K562 (cell line): ENCODE measurements around the gene FOXP4. TPM values are rescaled to one million over a fixed set of nuclear protein-coding genes. Genes with fewer than 3 reads are reported as not detected.

Source experiments
- BRD4 ChIP-seq: fragments of 200-600 bp; sonication (generic); IDR thresholded peaks from 2 replicates; pipeline ENCODE4 v1.6.1; 2017; ENCODE audit warnings: inconsistent platforms
- CEBPG ChIP-seq, 3 experiments: fragments of 200-800 bp in 1 of 3; sonication (Bioruptor generic) in 1 of 3; sonication (generic) in 1 of 3; formaldehyde crosslinking in 1 of 3; IDR thresholded peaks in 2 of 3; conservative IDR thresholded peaks in 1 of 3; 2 replicates each; pipeline versions ENCODE4 v1.6.1 to v1.8.0; 2016 to 2022; ENCODE audit warnings: missing compliant biosample characterization in 2 of 3, missing genetic modification characterization in 2 of 3, mild to moderate bottlenecking in 1 of 3, missing genetic modification reagents in 1 of 3
- ELF4 ChIP-seq: fragments of 450-650 bp; formaldehyde crosslinking; IDR thresholded peaks from 2 replicates; pipeline ENCODE4 v1.4.0; 2022; ENCODE audit warnings: missing genetic modification characterization
- FOXP4 ChIP-seq: sonication (generic); formaldehyde crosslinking; IDR thresholded peaks from 2 replicates; pipeline ENCODE4 v1.8.0; 2022; ENCODE audit warnings: mild to moderate bottlenecking, missing genetic modification reagents, borderline replicate concordance
- MTA3 ChIP-seq: fragments of 450-650 bp; formaldehyde crosslinking; IDR thresholded peaks from 2 replicates; pipeline ENCODE4 v1.6.1; 2017; ENCODE audit warnings: mild to moderate bottlenecking, borderline replicate concordance
- MXI1 ChIP-seq: IDR thresholded peaks from 2 replicates; pipeline ENCODE4 v1.6.1; 2011; ENCODE audit warnings: low read depth, mild to moderate bottlenecking, improper control_type of control experiment, low read length
- NR2C1 ChIP-seq, 2 experiments: fragments of 450-650 bp; IDR thresholded peaks; 2 replicates each; pipeline ENCODE4 v1.6.1; 2017; ENCODE audit warnings: mild to moderate bottlenecking in 2 of 2, antibody characterized with exemption in 1 of 2, inconsistent platforms in 1 of 2, missing compliant biosample characterization in 1 of 2, missing genetic modification characterization in 1 of 2
- POLR2AphosphoS5 ChIP-seq: IDR thresholded peaks from 2 replicates; pipeline ENCODE4 v1.6.1; 2011; ENCODE audit warnings: mild to moderate bottlenecking, low read depth, low read length, moderate library complexity; ENCODE audit not compliant: control insufficient read depth, insufficient read depth
- SMAD3 ChIP-seq: fragments of 450-650 bp; formaldehyde crosslinking; conservative IDR thresholded peaks from 2 replicates; pipeline ENCODE4 v1.4.0; 2020; ENCODE audit warnings: mild to moderate bottlenecking
- ZFP30 ChIP-seq: fragments of 250-450 bp; sonication (Bioruptor Pico); IDR thresholded peaks from 2 replicates; pipeline ENCODE4 v1.8.0; 2022; ENCODE audit warnings: moderate library complexity, mild to moderate bottlenecking, inconsistent platforms, borderline replicate concordance
- ZKSCAN3 ChIP-seq: fragments of 250-450 bp; sonication (Bioruptor Pico); IDR thresholded peaks from 2 replicates; pipeline ENCODE4 v1.4.0; 2020
- ZKSCAN8 ChIP-seq: fragments of 200-800 bp; sonication (Bioruptor generic); IDR thresholded peaks from 2 replicates; pipeline ENCODE4 v1.6.1; 2016; ENCODE audit warnings: missing genetic modification characterization, missing compliant biosample characterization
- ZNF398 ChIP-seq: fragments of 250-450 bp; sonication (Bioruptor Pico); IDR thresholded peaks from 2 replicates; pipeline ENCODE4 v1.8.0; 2021; ENCODE audit warnings: moderate library complexity, mild to moderate bottlenecking, inconsistent platforms
- ZNF644 ChIP-seq: fragments of 200-800 bp; sonication (Bioruptor generic); IDR thresholded peaks from 2 replicates; pipeline ENCODE4 v1.6.1; 2016; ENCODE audit warnings: low read depth, missing genetic modification characterization, missing compliant biosample characterization
- polyA plus RNA-seq, 8 experiments: library from polyadenylated mRNA; depleted of rRNA in 4 of 8; stranded (reverse) in 5 of 8; unstranded in 3 of 8; fragments of >200 nt; fragmentation: Nextera tagmentation in 2 of 8; fragmentation: Illumina TruSeq in 1 of 8; extraction: Ambion mirVana in 2 of 8; extraction: Trizol in 1 of 8; gene quantifications; 2 replicates each; pipeline versions ENCODE4 v1.2.1 to v1.2.3, GENCODE V29; 2011 to 2014; ENCODE audit warnings: inconsistent platforms in 1 of 8, missing spikeins in 1 of 8
- total RNA-seq, 7 experiments: library from RNA; depleted of rRNA in 6 of 7; stranded (reverse); fragments of >200 nt in 6 of 7; fragmentation: Illumina TruSeq in 2 of 7; extraction: Trizol in 2 of 7; gene quantifications; 2 replicates each; pipeline versions ENCODE4 v1.2.1 to v1.2.3, GENCODE V29; 2011 to 2021; ENCODE audit warnings: low replicate concordance in 1 of 7
- TF ChIP-seq, protein P1 (sequence below): fragments of 450-650 bp; IDR thresholded peaks from 2 replicates; pipeline ENCODE4 v1.6.1; 2014; ENCODE audit warnings: low read depth, mild to moderate bottlenecking, moderate library complexity, borderline replicate concordance
- TF ChIP-seq, protein P2 (sequence below): fragments of 250-450 bp; sonication (Bioruptor Pico); IDR thresholded peaks from 2 replicates; pipeline ENCODE4 v1.5.0; 2021
- TF ChIP-seq, protein P3 (sequence below): fragments of 250-450 bp; sonication (Bioruptor Pico); IDR thresholded peaks from 2 replicates; pipeline ENCODE4 v1.4.0; 2020; ENCODE audit warnings: borderline replicate concordance

FOXP4 gene
- total and polyA plus RNA-seq, 9 of the 15 experiments (the other 6 are each of a cell fraction or from before 2014, with no cell fraction given) = 0.11 to 29.4 (median 2.3) TPM

- TF ChIP-seq, protein P1, sequence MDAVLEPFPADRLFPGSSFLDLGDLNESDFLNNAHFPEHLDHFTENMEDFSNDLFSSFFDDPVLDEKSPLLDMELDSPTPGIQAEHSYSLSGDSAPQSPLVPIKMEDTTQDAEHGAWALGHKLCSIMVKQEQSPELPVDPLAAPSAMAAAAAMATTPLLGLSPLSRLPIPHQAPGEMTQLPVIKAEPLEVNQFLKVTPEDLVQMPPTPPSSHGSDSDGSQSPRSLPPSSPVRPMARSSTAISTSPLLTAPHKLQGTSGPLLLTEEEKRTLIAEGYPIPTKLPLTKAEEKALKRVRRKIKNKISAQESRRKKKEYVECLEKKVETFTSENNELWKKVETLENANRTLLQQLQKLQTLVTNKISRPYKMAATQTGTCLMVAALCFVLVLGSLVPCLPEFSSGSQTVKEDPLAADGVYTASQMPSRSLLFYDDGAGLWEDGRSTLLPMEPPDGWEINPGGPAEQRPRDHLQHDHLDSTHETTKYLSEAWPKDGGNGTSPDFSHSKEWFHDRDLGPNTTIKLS = no peak
- TF ChIP-seq NR2C1 (IDR thresholded peaks at IDR 0.05) = no peak
- TF ChIP-seq NR2C1 (tag; IDR thresholded peaks at IDR 0.05) = 0 out of 2 replicates have a peak, but pooled peaks have one; percentile 9
- no peak for TF ChIP-seq MXI1
- TF ChIP-seq MTA3 = no peak
- TF ChIP-seq ZNF398 (CRISPR knock-in tag) = no peak
- TF ChIP-seq FOXP4 (CRISPR knock-in tag) = no peak
- TF ChIP-seq, protein P2, sequence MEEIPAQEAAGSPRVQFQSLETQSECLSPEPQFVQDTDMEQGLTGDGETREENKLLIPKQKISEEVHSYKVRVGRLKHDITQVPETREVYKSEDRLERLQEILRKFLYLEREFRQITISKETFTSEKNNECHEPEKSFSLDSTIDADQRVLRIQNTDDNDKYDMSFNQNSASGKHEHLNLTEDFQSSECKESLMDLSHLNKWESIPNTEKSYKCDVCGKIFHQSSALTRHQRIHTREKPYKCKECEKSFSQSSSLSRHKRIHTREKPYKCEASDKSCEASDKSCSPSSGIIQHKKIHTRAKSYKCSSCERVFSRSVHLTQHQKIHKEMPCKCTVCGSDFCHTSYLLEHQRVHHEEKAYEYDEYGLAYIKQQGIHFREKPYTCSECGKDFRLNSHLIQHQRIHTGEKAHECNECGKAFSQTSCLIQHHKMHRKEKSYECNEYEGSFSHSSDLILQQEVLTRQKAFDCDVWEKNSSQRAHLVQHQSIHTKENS (CRISPR knock-in tag) = no peak
- TF ChIP-seq ELF4 = no peak
- TF ChIP-seq SMAD3 (CRISPR knock-in tag) = no peak
- TF ChIP-seq, protein P3, sequence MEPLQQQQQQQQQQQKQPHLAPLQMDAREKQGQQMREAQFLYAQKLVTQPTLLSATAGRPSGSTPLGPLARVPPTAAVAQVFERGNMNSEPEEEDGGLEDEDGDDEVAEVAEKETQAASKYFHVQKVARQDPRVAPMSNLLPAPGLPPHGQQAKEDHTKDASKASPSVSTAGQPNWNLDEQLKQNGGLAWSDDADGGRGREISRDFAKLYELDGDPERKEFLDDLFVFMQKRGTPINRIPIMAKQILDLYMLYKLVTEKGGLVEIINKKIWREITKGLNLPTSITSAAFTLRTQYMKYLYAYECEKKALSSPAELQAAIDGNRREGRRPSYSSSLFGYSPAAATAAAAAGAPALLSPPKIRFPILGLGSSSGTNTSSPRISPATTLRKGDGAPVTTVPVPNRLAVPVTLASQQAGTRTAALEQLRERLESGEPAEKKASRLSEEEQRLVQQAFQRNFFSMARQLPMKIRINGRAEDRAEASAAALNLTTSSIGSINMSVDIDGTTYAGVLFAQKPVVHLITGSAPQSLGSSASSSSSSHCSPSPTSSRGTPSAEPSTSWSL (CRISPR knock-in tag) = no peak
- no peak for TF ChIP-seq ZKSCAN8 (CRISPR knock-in tag)
- TF ChIP-seq ZFP30 (CRISPR knock-in tag) = no peak
- TF ChIP-seq ZNF644 (tag) = no peak
- no peak for TF ChIP-seq CEBPG (CRISPR knock-in tag; IDR thresholded peaks at IDR 0.05)
- no peak for TF ChIP-seq CEBPG (tag; conservative IDR thresholded peaks at IDR 0.05 in 1 of 2, IDR thresholded peaks at IDR 0.05 in 1 of 2)
- TF ChIP-seq POLR2AphosphoS5 = no peak
- no peak for TF ChIP-seq BRD4
- no peak for TF ChIP-seq ZKSCAN3
These were observed 9.1 kb upstream of the FOXP4 start (continued) for GRCh38 chr6:41536795-41537758.
